Fibroblast of pulmonary artery (primary cell): Measurements from ENCODE around the gene CYP4F11.
"Not testable (repeated sequence)": the region's sequence is repeated elsewhere in the genome, so short reads cannot be mapped to it uniquely, and the experiment has no call there.

ENCODE experiments used
- DNase-seq: peaks from one replicate; pipeline ENCODE4 v3.0.0-alpha.2; 2010; ENCODE audit warnings: low read depth
- H3K4me3 ChIP-seq: replicated peaks from 2 replicates; pipeline ENCODE4 v1.5.1; 2011; ENCODE audit warnings: low read depth, mild to moderate bottlenecking, control low read depth, low read length, moderate library complexity
- TF ChIP-seq, protein P1 (sequence below): IDR thresholded peaks from 2 replicates; pipeline ENCODE4 v1.5.1; 2011; ENCODE audit warnings: mild to moderate bottlenecking, control low read depth, low read length, inconsistent platforms; ENCODE audit errors: missing control alignments

Gene CYP4F11

GRCh38 chr19:15911599-15912235 lies 22.6 kb downstream of the CYP4F11 start:
- TF ChIP-seq, protein P1, sequence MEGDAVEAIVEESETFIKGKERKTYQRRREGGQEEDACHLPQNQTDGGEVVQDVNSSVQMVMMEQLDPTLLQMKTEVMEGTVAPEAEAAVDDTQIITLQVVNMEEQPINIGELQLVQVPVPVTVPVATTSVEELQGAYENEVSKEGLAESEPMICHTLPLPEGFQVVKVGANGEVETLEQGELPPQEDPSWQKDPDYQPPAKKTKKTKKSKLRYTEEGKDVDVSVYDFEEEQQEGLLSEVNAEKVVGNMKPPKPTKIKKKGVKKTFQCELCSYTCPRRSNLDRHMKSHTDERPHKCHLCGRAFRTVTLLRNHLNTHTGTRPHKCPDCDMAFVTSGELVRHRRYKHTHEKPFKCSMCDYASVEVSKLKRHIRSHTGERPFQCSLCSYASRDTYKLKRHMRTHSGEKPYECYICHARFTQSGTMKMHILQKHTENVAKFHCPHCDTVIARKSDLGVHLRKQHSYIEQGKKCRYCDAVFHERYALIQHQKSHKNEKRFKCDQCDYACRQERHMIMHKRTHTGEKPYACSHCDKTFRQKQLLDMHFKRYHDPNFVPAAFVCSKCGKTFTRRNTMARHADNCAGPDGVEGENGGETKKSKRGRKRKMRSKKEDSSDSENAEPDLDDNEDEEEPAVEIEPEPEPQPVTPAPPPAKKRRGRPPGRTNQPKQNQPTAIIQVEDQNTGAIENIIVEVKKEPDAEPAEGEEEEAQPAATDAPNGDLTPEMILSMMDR, result no peak
- H3K4me3 ChIP-seq, result no peak overlapping the region
- DNase-seq, result no peak

- TF ChIP-seq, protein P1, result no peak
- DNase-seq, result no peak
- H3K4me3 ChIP-seq, result no peak overlapping the region
These were observed 29.3 kb downstream of the CYP4F11 start for GRCh38 chr19:15905026-15905425.

- DNase-seq, H3K4me3 ChIP-seq: not testable (repeated sequence)
These were observed 31.4 kb downstream of the CYP4F11 start for GRCh38 chr19:15902898-15903297.

DNA sequence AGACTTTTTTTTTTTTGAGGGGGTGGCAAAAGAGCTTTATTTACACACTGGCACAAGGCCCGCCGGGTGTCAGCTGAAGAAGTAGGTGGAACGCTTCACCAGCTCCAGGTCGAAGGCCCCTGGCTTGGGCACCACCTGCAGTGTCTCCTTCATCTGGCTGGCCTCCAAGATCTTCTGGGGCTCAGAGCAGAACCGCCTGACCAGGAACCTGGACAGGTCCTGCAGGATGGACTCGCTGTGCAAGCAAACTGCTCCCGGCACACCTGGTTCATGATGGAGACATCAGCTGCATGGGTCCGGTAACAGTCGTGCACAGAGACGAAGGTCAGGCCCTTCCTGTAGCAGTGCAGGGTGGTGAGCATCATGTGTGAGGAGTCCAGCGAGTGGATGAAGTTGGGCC lies 32.1 kb downstream of the CYP4F11 start:
- DNase-seq, result no peak
- TF ChIP-seq, protein P1, result no peak
- no peak overlapping the region for H3K4me3 ChIP-seq

GRCh38 chr19:15900504-15900903 lies 33.8 kb downstream of the CYP4F11 start:
- TF ChIP-seq, protein P1, result no peak
- H3K4me3 ChIP-seq, result no peak overlapping the region
- DNase-seq, result no peak

- not testable (repeated sequence) for DNase-seq, H3K4me3 ChIP-seq
These were observed 34.3 kb downstream of the CYP4F11 start for GRCh38 chr19:15900032-15900431.

- not testable (repeated sequence) for H3K4me3 ChIP-seq, DNase-seq
These were observed 34.8 kb downstream of the CYP4F11 start for GRCh38 chr19:15899561-15899960.

- DNase-seq, result no peak
- TF ChIP-seq, protein P1, result no peak
These were observed 36.5 kb downstream of the CYP4F11 start, which contains the start of gene CYP4F2 for GRCh38 chr19:15897738-15898276. CYP4F2 (minus strand) TSS chr19:15898074; CDS start chr19:15897611, 463 bp downstream.

More at GRCh38 chr19:15897738-15898276, 36.5 kb downstream of the CYP4F11 start, which contains the start of gene CYP4F2:
- H3K4me3 ChIP-seq, result no peak within 1 kb of the TSS
